B cell (primary cell): ENCODE measurements around the gene IYD. TPM values are rescaled to one million over a fixed set of nuclear protein-coding genes. Genes with fewer than 3 reads are reported as not detected.

Experiments used
- ATAC-seq: fragments of 200-7000 bp; cut with Tn5 transposase; one replicate; pipeline ENCODE4 v1.10.0; 2021; ENCODE audit warnings: low read depth, mild to moderate bottlenecking, moderate number of reproducible peaks, moderate library complexity
- CTCF ChIA-PET: fragments of 350-600 bp; sonication (Branson Sonifier 250); formaldehyde crosslinking; loops from one replicate; lab custom pipeline; 2021; ENCODE audit warnings: antibody characterized with exemption, inconsistent platforms; lab: Charles Lee
- POLR2A ChIA-PET: fragments of 350-600 bp; sonication (Branson Sonifier 250); formaldehyde crosslinking; loops from one replicate; lab custom pipeline; 2021; ENCODE audit warnings: antibody characterized with exemption; lab: Charles Lee
- DNase-seq: peaks from one replicate; pipeline ENCODE4 v3.0.0; 2013
- H2AFZ ChIP-seq: 2 replicates; pipeline ENCODE4 v1.6.1; 2012; ENCODE audit warnings: mild to moderate bottlenecking, low read depth, low read length; ENCODE audit not compliant: insufficient read depth, poor library complexity, severe bottlenecking
- H3K27ac ChIP-seq, 2 donors: 1 replicate in 1 of 2; 2 replicates in 1 of 2; pipeline ENCODE4 v1.5.1; 2012 to 2013; ENCODE audit warnings: low read length in 2 of 2, mild to moderate bottlenecking in 2 of 2, moderate library complexity in 1 of 2
- H3K27me3 ChIP-seq, 4 experiments: fragments of 200-600 bp in 1 of 4; sonication (generic) in 1 of 4; replicated peaks in 1 of 4; 1 replicate in 2 of 4; 2 replicates in 2 of 4; pipeline versions ENCODE4 v1.6.1 to v1.7.0; 2013 to 2016; ENCODE audit warnings: low read length in 3 of 4, mild to moderate bottlenecking in 2 of 4, mixed read lengths in 1 of 4, moderate library complexity in 1 of 4; ENCODE audit not compliant: insufficient read depth in 4 of 4, control insufficient read depth in 3 of 4; ENCODE audit errors: control extremely low read depth in 1 of 4
- H3K36me3 ChIP-seq, 2 experiments: replicated peaks in 1 of 2; 1 replicate in 1 of 2; 2 replicates in 1 of 2; pipeline versions ENCODE4 v1.6.1 to v1.7.1; 2013; ENCODE audit warnings: low read length in 1 of 2; ENCODE audit not compliant: insufficient read depth in 2 of 2, control insufficient read depth in 1 of 2; ENCODE audit errors: control extremely low read depth in 1 of 2, extremely low read depth in 1 of 2
- H3K4me1 ChIP-seq, 2 donors: fragments of 200-600 bp in 1 of 2; sonication (generic) in 1 of 2; 1 replicate in 1 of 2; 2 replicates in 1 of 2; pipeline versions ENCODE4 v1.5.1 to v1.6.1; 2013 to 2017; ENCODE audit warnings: low read length in 2 of 2; ENCODE audit not compliant: control insufficient read depth in 2 of 2, insufficient read depth in 2 of 2
- H3K4me2 ChIP-seq: replicated peaks from 2 replicates; pipeline ENCODE3; 2012; ENCODE audit warnings: mild to moderate bottlenecking, low read depth, low read length; ENCODE audit not compliant: poor library complexity, severe bottlenecking
- H3K4me3 ChIP-seq, 5 experiments: fragments of 200-600 bp in 1 of 5; sonication (generic) in 1 of 5; 1 replicate in 3 of 5; 2 replicates in 2 of 5; pipeline versions ENCODE4 v1.5.1 to v1.7.0; 2011 to 2016; ENCODE audit warnings: low read length in 4 of 5, mild to moderate bottlenecking in 4 of 5, low read depth in 2 of 5, control low read depth in 1 of 5, moderate library complexity in 1 of 5; ENCODE audit not compliant: insufficient read depth in 1 of 5; ENCODE audit errors: control extremely low read depth in 1 of 5, extremely low read depth in 1 of 5
- H3K79me2 ChIP-seq: fragments of 200-600 bp; sonication (generic); one replicate; pipeline ENCODE4 v1.6.0; 2016; ENCODE audit warnings: low read length; ENCODE audit not compliant: control insufficient read depth, insufficient read depth
- H3K9ac ChIP-seq: fragments of 200-600 bp; sonication (generic); 2 replicates; pipeline ENCODE4 v1.6.1; 2017; ENCODE audit warnings: mild to moderate bottlenecking, low read length, moderate library complexity
- H3K9me3 ChIP-seq, 3 donors: one replicate each; pipeline versions ENCODE4 v1.6.1 to v1.7.1; 2013; ENCODE audit warnings: low read length in 2 of 3; ENCODE audit not compliant: control insufficient read depth in 2 of 3, insufficient read depth in 1 of 3; ENCODE audit errors: control extremely low read depth in 1 of 3
- H4K20me1 ChIP-seq: 2 replicates; pipeline ENCODE4 v1.6.0; 2012; ENCODE audit warnings: mild to moderate bottlenecking, low read length; ENCODE audit not compliant: insufficient read depth, control insufficient read depth, poor library complexity, severe bottlenecking
- H3K27ac Mint-ChIP-seq: one replicate; pipeline ENCODE4 v1.8.0; 2021; ENCODE audit warnings: mixed read lengths
- H3K27me3 Mint-ChIP-seq: one replicate; pipeline ENCODE4 v1.8.0; 2021; ENCODE audit warnings: mixed read lengths
- H3K4me1 Mint-ChIP-seq: one replicate; pipeline ENCODE4 v1.8.0; 2021; ENCODE audit warnings: mixed read lengths
- H3K4me3 Mint-ChIP-seq: one replicate; pipeline ENCODE4 v1.8.0; 2021; ENCODE audit warnings: mixed read lengths
- H3K9me3 Mint-ChIP-seq: one replicate; pipeline ENCODE4 v1.8.0; 2022; ENCODE audit warnings: mixed read lengths; ENCODE audit not compliant: insufficient read depth
- EZH2 ChIP-seq: IDR thresholded peaks from 2 replicates; pipeline ENCODE4 v1.6.1; 2012; ENCODE audit warnings: borderline replicate concordance, low read depth, mild to moderate bottlenecking, moderate library complexity, low read length; ENCODE audit not compliant: insufficient read depth, poor library complexity, severe bottlenecking
- WGBS: methylation state at CpG from one replicate; pipeline ENCODE4 v1.1.5; 2013; ENCODE audit warnings: missing lambda C conversion rate; ENCODE audit not compliant: insufficient coverage; 5-methylcytosine and 5-hydroxymethylcytosine counted together
- intact Hi-C: fragments of 100-400 bp; cut with micrococcal nuclease; formaldehyde crosslinking; loops from one replicate; pipeline ENCODE4 v1.10.0; 2022
- polyA plus RNA-seq: library from polyadenylated mRNA; depleted of rRNA; stranded (reverse); fragments of >200 nt; gene quantifications from 2 replicates; pipeline ENCODE4 v1.2.3, GENCODE V29; 2012
- total RNA-seq, 2 donors: library from RNA; stranded (reverse); fragments of 120-200 nt in 1 of 2; gene quantifications; 1 replicate in 1 of 2; 2 replicates in 1 of 2; pipeline versions ENCODE4 v1.2.3 to v1.2.4, GENCODE V29; 2013 to 2022
- TF ChIP-seq, protein P1 (sequence below): fragments of 200-600 bp; IDR thresholded peaks from one replicate; pipeline ENCODE4 v1.8.0; 2022; ENCODE audit warnings: antibody characterized with exemption, mild to moderate bottlenecking

Gene IYD
- total and polyA plus RNA-seq, 2 donors (not counting 1 experiment from before 2014, with no cell fraction given), result not detected

- DNase-seq (no peak), ATAC-seq (no peak)
- Histone ChIP-seq H3K27ac (no peak overlapping the region), H2AFZ (no peak overlapping the region), H3K4me1 (no peaks in the 10 kb centered on the region), H3K36me3 (no peaks in the 10 kb centered on the region), H3K79me2 (no peaks in the 10 kb centered on the region), H3K4me2 (no peak overlapping the region), H3K9ac (no peak overlapping the region), H3K27me3 (no peaks in the 10 kb centered on the region), H3K9me3 (peaks cover 0 to 4% (median 0%) of the 10 kb centered on the region in 3 donors), H3K4me3 (no peak overlapping the region), H4K20me1 (no peaks in the 10 kb centered on the region)
- ChIA-PET POLR2A (no interaction called here), CTCF (no interaction called here)
- Mint-ChIP-seq H3K4me1 (peaks cover 5% of the 10 kb centered on the region), H3K27me3 (peaks cover 6% of the 10 kb centered on the region), H3K9me3 (no peaks in the 10 kb centered on the region), H3K27ac (no peak overlapping the region), H3K4me3 (no peak overlapping the region)
- 96% methylated on average over 13 of the region's 18 CpGs for WGBS
- TF ChIP-seq, protein P1, sequence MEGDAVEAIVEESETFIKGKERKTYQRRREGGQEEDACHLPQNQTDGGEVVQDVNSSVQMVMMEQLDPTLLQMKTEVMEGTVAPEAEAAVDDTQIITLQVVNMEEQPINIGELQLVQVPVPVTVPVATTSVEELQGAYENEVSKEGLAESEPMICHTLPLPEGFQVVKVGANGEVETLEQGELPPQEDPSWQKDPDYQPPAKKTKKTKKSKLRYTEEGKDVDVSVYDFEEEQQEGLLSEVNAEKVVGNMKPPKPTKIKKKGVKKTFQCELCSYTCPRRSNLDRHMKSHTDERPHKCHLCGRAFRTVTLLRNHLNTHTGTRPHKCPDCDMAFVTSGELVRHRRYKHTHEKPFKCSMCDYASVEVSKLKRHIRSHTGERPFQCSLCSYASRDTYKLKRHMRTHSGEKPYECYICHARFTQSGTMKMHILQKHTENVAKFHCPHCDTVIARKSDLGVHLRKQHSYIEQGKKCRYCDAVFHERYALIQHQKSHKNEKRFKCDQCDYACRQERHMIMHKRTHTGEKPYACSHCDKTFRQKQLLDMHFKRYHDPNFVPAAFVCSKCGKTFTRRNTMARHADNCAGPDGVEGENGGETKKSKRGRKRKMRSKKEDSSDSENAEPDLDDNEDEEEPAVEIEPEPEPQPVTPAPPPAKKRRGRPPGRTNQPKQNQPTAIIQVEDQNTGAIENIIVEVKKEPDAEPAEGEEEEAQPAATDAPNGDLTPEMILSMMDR, result no peak
- no peak for TF ChIP-seq EZH2
- intact Hi-C loops, result no loop called here
Measured at GRCh38 chr6:150452428-150453243, 83.8 kb downstream of the IYD start.

GRCh38 chr6:150453357-150453756 lies 84.5 kb downstream of the IYD start:
- intact Hi-C loops, result no loop called here
- no peak for TF ChIP-seq EZH2
- TF ChIP-seq, protein P1, result no peak
- no peak overlapping the region for H3K4me2 ChIP-seq
- no peaks in the 10 kb centered on the region for H3K4me1 ChIP-seq
- no peaks in the 10 kb centered on the region for H3K27me3 ChIP-seq
- peaks cover 6% of the 10 kb centered on the region for H3K27me3 Mint-ChIP-seq
- H3K9me3 Mint-ChIP-seq, result no peaks in the 10 kb centered on the region
- ChIA-PET POLR2A (no interaction called here), CTCF (no interaction called here)
- no peak overlapping the region for H3K9ac ChIP-seq
- H3K4me1 Mint-ChIP-seq, result peaks cover 5% of the 10 kb centered on the region
- H2AFZ ChIP-seq, result no peak overlapping the region
- no peak overlapping the region for H3K27ac Mint-ChIP-seq
- no peak for DNase-seq
- H3K4me3 ChIP-seq, result no peak overlapping the region
- 100% methylated on average over 1 of the region's 2 CpGs for WGBS
- no peaks in the 10 kb centered on the region for H4K20me1 ChIP-seq
- no peaks in the 10 kb centered on the region for H3K79me2 ChIP-seq
- H3K27ac ChIP-seq, result no peak overlapping the region
- peaks cover 0 to 4% (median 0%) of the 10 kb centered on the region in 3 donors for H3K9me3 ChIP-seq
- no peak overlapping the region for H3K4me3 Mint-ChIP-seq
- H3K36me3 ChIP-seq, result no peaks in the 10 kb centered on the region
- no peak for ATAC-seq
